Activated CD4-positive, alpha-beta T cell treated with anti-CD3 and anti-CD28 coated beads, Interleukin-2, amount 50 U/mL, for 16 hours (primary cell): ENCODE data around the gene RTL10.

Experiments used
- DNase-seq: peaks from one replicate; pipeline ENCODE4 v3.0.0-alpha.2; 2020

RTL10 gene

GRCh38 chr22:19859861-19860510, 5.3 kb upstream of the RTL10 start:
- DNase-seq, result no peak

- DNase-seq, result no peak
Measured at GRCh38 chr22:19857382-19857781, 2.7 kb upstream of the RTL10 start.

- DNase-seq, result peak; percentile 74
Measured at GRCh38 chr22:19855504-19856409, 1.1 kb upstream of the RTL10 start.

GRCh38 chr22:19853879-19854777, 546 bp downstream of the RTL10 start:
- no peak for DNase-seq

GRCh38 chr22:19853058-19853878, 1.4 kb downstream of the RTL10 start:
- DNase-seq, result no peak

GRCh38 chr22:19852177-19852781, 2.4 kb downstream of the RTL10 start:
- DNase-seq, result no peak

- no peak for DNase-seq
Measured at GRCh38 chr22:19851291-19852176, 3.1 kb downstream of the RTL10 start.

GRCh38 chr22:19850763-19851109, 3.9 kb downstream of the RTL10 start:
- DNase-seq, result no peak

- no peak for DNase-seq
Measured at GRCh38 chr22:19849835-19850762, 4.6 kb downstream of the RTL10 start.

GRCh38 chr22:19848298-19849224, 6.1 kb downstream of the RTL10 start:
- no peak for DNase-seq

GRCh38 chr22:19847345-19847632, 7.4 kb downstream of the RTL10 start:
- no peak for DNase-seq

- no peak for DNase-seq
Measured at GRCh38 chr22:19846620-19847344, 7.9 kb downstream of the RTL10 start.

GRCh38 chr22:19845054-19845722, 9.5 kb downstream of the RTL10 start:
- DNase-seq, result no peak

GRCh38 chr22:19844377-19845053, 10.2 kb downstream of the RTL10 start:
- DNase-seq, result peak; percentile 7

- no peak for DNase-seq
Measured at GRCh38 chr22:19843857-19844376, 10.8 kb downstream of the RTL10 start.

GRCh38 chr22:19843107-19843856, 11.4 kb downstream of the RTL10 start:
- DNase-seq, result no peak
